HG03354 (cell line): Measurements from ENCODE around the gene ZNF512B.
"Not testable (repeated sequence)": the region's sequence is repeated elsewhere in the genome, so short reads cannot be mapped to it uniquely, and the experiment has no call there.

ENCODE experiments used
- ATAC-seq: cut with Tn5 transposase; IDR thresholded peaks from one replicate; pipeline ENCODE4 v1.9.1; 2021; ENCODE audit warnings: mild to moderate bottlenecking; ENCODE audit not compliant: unreplicated experiment, poor library complexity, severe bottlenecking

ZNF512B gene

DNA sequence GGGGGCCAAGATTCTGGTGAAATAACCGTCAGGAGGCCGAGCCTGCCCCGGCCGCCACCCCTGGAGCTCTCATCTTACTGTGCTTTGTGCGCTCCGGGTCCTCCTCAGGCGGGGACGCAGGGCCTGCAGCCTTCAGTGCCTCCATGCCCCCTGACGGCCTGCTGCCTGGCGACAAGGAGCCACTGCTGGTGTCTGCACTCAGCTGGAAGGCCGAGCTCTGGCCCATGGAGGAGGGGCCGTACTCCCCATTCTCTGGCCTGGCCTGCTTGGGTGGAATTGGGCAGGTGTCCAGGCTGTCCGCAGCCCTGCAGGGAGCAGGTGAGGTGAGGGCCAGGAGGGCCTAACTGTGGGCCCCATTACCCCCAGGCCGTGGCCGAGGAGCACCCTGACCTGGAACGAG is 5.3 kb downstream of the ZNF512B start:
- ATAC-seq = no peak

GRCh38 chr20:63963784-63964301 is 5.9 kb downstream of the ZNF512B start:
- ATAC-seq = no peak

- ATAC-seq = no peak
Observed at GRCh38 chr20:63963348-63963741, 6.4 kb downstream of the ZNF512B start.

- ATAC-seq = no peak
Observed at GRCh38 chr20:63962426-63963347, 7.0 kb downstream of the ZNF512B start.

DNA sequence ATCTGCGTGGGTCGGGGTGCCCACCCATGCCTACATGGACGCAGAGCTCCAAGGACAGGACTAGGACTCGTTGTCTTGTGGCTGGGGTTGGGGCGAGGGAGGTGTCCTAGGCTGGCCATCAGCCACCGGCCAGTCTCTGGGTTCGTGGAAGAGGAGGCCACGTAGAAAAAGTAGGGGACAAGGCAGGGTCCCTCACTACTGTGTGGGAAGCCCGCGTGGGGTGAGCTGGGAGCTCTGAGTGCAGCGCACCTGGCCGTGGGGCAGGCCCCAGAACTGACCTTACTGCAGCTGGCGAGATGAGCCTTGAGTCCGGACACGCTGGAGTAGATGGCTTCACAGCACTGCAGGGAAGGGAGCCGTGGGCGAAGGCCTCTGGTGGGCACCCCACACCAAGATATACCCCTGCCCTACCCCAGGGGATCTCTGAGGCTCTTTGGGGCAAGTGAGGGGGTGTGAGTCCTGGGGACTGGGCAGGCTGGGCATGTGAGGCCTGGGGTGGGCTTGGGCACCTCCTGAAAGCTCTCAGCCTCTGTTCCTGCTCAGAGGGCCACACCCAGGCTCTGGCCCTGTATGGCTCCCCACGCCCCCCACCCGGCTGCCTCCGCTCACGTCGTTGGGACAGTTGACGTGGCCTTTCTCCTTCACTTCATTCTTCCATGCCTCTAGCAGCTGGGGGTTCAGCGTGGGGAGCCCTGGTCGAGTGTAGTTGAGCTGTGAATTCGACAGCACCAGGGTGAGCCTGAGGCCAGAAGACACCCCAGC is 7.9 kb downstream of the ZNF512B start:
- no peak for ATAC-seq

- not testable (repeated sequence) for ATAC-seq
Observed at GRCh38 chr20:63960654-63961621, 8.8 kb downstream of the ZNF512B start.

DNA sequence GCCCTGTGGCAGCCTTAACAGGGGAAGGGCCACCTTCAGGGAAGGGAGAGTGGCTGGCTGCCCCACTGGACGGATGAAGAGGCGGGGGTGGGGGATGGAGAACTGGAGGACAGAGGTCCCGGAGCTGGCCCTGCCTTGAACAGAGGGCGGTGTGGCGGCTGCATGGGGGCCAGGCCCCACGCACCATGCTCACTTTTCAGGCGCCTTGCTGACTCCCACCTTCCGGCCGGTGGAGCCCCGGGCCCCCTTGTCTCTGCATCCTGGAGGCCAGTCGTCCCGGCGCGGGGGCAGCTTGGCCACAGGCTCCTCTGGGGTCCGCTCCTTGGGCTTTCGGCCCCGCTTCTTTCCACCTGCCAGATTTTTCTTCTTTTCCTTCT is 10.0 kb downstream of the ZNF512B start:
- ATAC-seq = no peak

DNA sequence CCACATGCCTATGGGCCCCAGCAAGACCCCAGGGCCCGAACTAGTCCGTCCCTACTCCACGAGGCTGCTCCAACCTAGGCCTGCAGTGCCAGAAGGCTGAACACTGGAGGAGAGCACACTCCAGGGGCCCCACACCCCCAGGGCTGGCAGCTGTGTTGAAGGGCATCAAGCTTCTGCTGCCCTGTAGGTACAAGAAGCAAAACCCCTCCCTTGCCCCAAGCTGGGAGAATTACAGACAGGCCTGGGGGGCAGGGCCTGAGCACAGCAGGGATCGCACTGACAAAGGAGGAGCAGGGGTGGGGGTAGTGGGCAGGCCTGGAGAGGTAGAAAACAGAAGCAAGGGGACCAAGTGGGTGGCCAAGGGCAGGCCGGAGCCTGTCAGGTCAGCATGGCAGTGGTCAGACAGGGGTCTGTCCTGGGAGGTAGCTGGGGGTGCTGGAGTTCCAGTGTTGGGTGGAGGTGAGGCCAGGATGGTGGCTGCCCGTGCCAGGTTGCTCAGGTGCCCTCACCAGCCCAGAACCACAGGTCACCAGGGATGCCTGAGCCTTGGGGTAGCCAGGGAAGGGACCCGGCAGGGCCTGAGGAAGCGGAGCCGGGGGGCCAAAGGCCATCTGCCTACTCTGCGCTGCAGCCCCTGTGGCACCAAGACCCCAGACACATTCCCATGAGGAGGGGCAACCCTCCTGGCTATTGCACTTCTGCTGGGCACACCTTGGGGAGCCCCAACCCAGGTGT is 10.6 kb downstream of the ZNF512B start:
- ATAC-seq = no peak

GRCh38 chr20:63958471-63958870 is 11.3 kb downstream of the ZNF512B start:
- no peak for ATAC-seq

DNA sequence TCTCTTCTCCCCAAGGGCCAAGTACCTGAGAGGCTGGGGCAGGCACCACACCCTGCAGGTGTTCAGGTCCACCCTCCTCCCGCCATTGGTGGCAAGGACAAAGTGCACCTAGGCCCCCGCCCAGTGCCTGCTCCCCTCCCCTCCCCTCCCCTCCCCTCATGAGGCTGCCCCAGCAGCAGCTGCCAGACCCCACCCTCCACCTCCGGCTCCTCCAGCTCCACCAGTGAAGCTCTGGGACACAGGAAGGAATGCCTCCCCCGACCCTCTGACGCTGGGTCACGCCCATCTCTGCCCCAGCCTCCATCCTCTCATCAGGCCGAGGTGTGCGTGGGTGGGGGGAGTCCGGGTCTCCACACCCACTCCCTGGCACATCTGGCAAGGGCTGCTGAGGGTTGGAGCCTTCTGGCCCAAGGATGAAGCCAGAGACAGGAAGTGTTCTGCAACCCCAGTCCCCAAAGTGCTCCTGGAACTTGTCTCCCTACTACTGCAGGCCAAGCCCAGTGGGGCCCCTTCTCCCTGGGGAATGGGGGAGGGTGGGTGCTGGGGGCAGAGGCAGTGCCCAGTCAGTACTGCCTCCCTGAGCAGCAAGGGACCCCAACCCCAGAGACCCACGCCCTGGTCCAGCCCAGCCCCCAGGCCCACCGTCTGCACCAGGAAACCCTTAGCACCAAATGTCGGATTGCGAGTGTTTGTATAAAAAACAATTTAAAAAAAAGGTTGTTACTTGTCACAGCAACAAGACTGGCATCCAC is 11.9 kb downstream of the ZNF512B start:
- no peak for ATAC-seq

DNA sequence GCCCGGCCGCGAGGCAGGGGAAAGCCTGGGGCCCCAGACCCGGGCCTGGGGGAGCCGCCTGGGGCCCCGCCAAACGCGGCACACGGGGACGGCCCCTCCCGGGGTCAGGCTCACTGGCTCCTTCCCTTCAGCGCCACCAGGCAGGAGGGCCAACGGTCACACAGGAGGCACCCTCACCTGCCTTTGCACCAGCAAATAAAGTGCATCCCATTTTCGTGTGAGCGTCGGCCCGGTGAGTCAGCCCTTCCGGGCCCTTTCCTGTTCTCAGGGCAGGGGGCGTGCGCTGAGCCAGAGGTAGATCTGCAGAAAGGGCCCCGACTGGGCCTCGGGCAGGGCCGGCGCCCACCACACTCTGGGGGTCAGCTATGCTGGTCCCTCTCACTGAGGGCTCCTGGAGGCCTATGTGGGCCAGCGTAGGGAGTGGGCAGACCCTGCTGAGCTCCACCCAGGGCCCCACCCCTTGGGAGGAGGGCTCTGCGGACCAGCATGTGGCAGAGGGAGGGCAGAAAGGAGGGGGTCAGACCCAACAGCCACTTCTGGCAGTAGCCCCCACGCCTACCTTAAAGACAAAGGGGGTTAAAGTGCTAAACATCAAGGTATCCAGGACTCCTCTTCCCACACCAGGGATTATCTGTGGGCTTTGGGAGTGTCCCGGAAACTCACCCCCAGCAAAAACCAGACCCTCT is 12.6 kb downstream of the ZNF512B start:
- peak; percentile 18 for ATAC-seq

GRCh38 chr20:63956664-63957003 is 13.1 kb downstream of the ZNF512B start:
- ATAC-seq = peak; percentile 11

DNA sequence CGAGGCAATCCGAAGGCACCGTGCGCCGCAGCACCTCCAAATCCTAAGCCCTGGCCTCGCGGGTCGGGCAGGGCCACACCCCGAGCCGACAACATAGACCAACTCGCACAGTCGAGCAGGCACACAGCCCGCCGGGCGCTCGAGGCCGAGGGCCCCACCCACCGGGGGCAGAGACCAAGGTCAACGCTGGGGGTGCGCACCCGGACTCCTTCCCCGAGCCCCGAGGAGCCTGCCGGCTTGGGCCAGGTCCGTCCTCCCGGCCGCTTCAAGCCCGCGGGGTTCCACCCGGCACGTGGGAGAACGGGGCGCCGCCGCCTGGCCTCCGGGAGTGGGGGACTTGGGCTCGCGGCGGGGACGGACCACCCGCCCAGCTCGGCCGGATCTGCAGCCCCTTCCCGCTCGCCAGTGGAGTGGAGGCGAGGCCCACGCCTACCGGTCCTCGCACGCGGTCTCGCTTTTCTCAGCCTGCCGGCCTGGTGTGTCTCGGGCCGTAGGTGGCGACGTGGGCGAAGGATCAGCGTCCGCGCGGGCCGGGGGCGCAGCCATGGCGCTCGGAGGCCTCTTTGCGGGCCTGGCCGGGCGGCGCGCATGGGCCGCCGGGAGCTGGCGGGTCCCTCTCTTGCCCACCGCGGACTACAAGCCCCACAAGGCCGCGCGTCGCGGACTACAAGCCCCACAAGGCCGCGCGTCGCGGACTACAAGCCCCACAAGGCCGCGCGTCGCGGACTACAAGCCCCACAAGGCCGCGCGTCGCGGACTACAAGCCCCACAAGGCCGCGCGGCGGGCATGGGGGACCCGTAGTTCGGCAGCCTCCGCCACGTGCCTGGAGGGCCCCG is 13.7 kb downstream of the ZNF512B start, which contains the start of gene UCKL1:
TSS of gene UCKL1 (minus strand) at position 590 of the 837 bp plus-strand sequence. CDS start at position 546, 44 bp downstream.
- peak; percentile 76 for ATAC-seq

GRCh38 chr20:63955281-63955826 is 14.4 kb downstream of the ZNF512B start:
- ATAC-seq = peak; percentile 14

DNA sequence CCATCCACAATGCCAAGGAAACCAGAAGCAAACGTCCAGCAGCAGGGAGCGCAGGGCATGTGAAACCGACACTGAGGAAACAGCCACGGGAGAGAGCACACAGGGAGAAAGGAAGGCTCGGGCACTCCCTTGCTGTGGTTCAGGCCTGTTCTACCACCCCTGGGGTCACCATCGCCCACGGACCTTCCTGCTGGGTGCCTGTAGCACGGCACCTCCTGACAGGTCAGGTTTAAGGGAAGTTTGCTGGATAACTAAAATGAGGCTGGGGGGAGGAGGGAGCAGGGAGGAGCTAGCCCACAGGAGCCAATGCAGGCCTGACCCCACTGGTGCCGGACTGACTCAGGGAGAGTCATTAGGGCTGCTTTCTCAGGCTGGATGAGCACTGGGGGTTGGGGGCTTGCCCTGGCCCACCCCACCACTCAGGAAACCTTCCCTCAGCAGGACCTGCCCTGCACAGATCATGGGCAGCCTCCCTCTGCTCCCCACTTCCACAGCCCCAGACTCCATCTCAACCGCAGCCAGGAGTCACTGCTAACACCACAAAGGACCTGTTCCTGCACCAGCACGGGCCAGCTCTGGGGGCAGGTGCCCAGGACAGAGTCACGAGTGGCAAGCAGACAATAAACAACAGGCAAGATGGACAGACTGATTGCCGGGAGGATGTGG is 15.8 kb downstream of the ZNF512B start:
- no peak for ATAC-seq

DNA sequence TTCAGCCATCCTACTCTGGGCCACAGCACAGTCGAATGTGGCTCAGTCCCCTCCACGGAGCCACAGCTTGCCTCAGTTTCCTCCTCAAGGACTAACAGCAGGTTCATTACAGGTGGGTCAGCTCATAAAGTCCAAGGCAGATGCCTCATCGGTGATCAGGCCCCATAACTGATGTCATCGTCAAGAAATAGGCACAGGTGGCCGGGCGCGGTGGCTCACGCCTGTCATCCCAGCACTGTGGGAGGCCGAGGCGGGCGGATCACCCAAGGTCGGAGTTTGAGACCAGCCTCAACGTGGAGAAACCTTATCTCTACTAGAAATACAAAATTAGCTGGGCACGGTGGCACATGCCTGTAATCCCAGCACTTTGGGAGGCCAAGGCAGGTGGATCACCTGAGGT is 17.0 kb downstream of the ZNF512B start:
- no peak for ATAC-seq
